GM19240 (cell line): ENCODE results near the gene STPG3.

Experiments
- DNase-seq: peaks from one replicate; pipeline ENCODE4 v3.0.0; 2011; ENCODE audit warnings: low spot score; ENCODE audit not compliant: insufficient read length

STPG3 gene

DNA sequence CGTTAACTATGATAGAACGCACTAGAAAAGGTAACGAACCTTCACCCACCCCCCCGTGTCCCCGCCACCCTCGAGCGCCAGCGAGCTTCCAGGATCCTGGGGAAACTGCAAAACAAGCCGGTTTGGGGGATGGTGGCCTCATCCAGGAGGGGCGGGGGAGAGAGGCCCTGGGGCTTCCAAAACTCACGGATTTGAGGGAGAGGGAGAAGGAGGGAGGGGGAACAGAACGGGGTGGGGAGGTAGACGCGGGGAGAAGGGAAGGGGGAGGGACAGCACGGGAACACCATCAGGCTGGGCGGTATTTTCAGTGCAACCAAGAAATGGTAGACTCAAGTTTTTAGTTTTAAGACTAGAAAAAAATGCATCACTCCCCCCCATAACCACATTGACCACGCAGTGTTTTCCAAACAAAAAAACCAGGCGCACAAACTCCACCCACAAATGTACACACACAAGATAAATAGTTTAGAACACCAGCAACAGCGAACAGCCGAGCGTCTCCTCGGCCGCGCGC, 49.5 kb downstream of the STPG3 start:
- no peak for DNase-seq

DNA sequence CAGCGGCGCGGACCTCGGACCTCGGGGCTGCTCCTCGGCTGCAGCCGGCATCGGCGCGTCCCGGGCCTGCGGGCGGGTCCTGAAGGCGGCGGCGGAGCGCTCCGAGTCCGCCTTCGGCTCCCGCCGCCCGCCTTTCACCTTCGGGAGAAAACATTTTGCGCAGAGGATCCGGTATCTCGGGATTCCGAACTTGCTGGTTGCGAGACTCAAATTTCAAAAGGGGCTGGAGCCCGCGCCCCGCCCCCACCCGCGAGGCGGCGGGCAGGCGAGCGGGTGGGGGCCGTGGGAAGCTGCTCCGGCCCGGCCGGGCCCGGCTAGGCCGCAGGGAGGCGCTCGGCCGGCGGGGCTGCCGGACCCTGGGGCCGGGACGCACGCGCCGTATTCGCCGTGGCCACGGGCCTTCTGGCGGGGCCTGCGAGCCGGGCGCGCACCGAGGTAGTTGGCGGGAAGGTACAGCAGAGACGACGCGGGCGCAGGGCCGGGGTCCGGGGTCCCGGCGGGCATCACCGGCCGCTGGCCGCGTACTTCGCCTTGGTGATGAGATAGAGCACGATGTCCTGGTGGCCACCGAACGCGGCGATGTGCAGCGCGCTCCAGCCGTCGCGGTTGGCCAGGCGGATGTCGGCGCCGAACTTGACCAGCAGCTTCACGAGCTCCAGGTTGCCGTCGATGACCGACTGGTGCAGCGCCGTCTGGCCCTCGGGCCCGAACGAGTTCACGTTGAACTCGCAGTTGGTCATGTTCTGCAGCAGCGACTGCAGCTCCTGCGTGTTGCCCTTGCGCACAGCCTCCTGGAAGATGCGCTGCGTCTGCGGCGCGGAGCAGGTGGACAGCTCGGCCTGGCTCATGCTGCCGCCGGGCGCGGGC, 50.2 kb downstream of the STPG3 start:
- no peak for DNase-seq

- peak; percentile 92 for DNase-seq
These were observed 51.0 kb downstream of the STPG3 start, which contains the start of gene NRARP for GRCh38 chr9:137302118-137302448. Gene NRARP (minus strand): TSS chr9:137302271. CDS start chr9:137301928, 343 bp downstream.

GRCh38 chr9:137302449-137303150, 51.5 kb downstream of the STPG3 start:
- peak; percentile 88 for DNase-seq
